HCT116 (cell line): ENCODE data around the gene ETF1. TPM values are rescaled to one million over a fixed set of nuclear protein-coding genes. Genes with fewer than 3 reads are reported as not detected.

ENCODE experiments used
- ATAC-seq: fragments of 200-7000 bp; cut with Tn5 transposase; 2 replicates; pipeline ENCODE4 v1.9.1; 2020; ENCODE audit warnings: mild to moderate bottlenecking, moderate library complexity
- BruUV-seq: library from RNA; stranded (reverse); fragments of 400-500 nt; replicated peaks from 2 replicates; lab custom pipeline; 2021; lab: Mats Ljungman, UMichigan
- CTCF ChIA-PET: fragments of 300-600 bp; sonication (Branson Sonifier 250); formaldehyde crosslinking; loops from one replicate; lab custom pipeline; 2021; ENCODE audit warnings: antibody characterized with exemption; lab: Charles Lee
- POLR2A ChIA-PET: fragments of 300-600, 350-600 bp; sonication (Branson Sonifier 250); formaldehyde crosslinking; loops from one replicate; lab custom pipeline; 2021; ENCODE audit warnings: antibody characterized with exemption; lab: Charles Lee
- RAD21 ChIA-PET, 2 experiments: fragments of 300-600 bp; sonication (Branson Sonifier 250); formaldehyde crosslinking; loops; one replicate each; lab custom pipeline; 2023; ENCODE audit warnings: low total read pairs in 2 of 2; ENCODE audit not compliant: uncharacterized antibody in 2 of 2, unreplicated experiment in 2 of 2, low non-redundant PET in 1 of 2; lab: Charles Lee
- DNase-seq: peaks from one replicate; pipeline ENCODE4 v3.0.0-alpha.2; 2010; ENCODE audit warnings: low read depth, low spot score
- H2AFZ ChIP-seq: fragments of 200-600 bp; shearing (Covaris generic), sonication (generic); 2 replicates; pipeline ENCODE4 v1.6.1; 2017; ENCODE audit warnings: low read depth, mixed run types, mixed read lengths, antibody characterized with exemption, low read length; ENCODE audit not compliant: poor library complexity, severe bottlenecking
- H3K27ac ChIP-seq: 2 replicates; pipeline ENCODE4 v1.5.1; 2012; ENCODE audit warnings: low read depth, low read length
- H3K27me3 ChIP-seq: fragments of 200-600 bp; sonication (generic); 2 replicates; pipeline ENCODE4 v1.6.1; 2016; ENCODE audit warnings: mixed run types, low read length, mixed read lengths; ENCODE audit not compliant: insufficient read depth
- H3K36me3 ChIP-seq, 2 experiments: fragments of 200-500 bp in 1 of 2; fragments of 200-600 bp in 1 of 2; sonication (Bioruptor generic) in 1 of 2; sonication (generic) in 1 of 2; 2 replicates each; pipeline versions ENCODE4 v1.5.1 to v1.6.1; 2014 to 2016; ENCODE audit warnings: low read length in 2 of 2, inconsistent platforms in 1 of 2, mixed read lengths in 1 of 2, mixed run types in 1 of 2; ENCODE audit not compliant: insufficient read depth in 2 of 2, control insufficient read depth in 1 of 2
- H3K4me1 ChIP-seq, 2 experiments: fragments of 200-600 bp in 1 of 2; sonication (generic) in 1 of 2; 2 replicates each; pipeline versions ENCODE4 v1.5.1 to v1.6.1; 2012 to 2017; ENCODE audit warnings: low read length in 2 of 2, inconsistent platforms in 1 of 2, mild to moderate bottlenecking in 1 of 2, mixed read lengths in 1 of 2, mixed run types in 1 of 2, moderate library complexity in 1 of 2; ENCODE audit not compliant: insufficient read depth in 2 of 2, control insufficient read depth in 1 of 2
- H3K4me2 ChIP-seq: fragments of 200-600 bp; sonication (generic); 2 replicates; pipeline ENCODE4 v1.6.1; 2017; ENCODE audit warnings: mixed run types, low read length, mixed read lengths
- H3K4me3 ChIP-seq, 2 experiments: fragments of 200-600 bp in 1 of 2; sonication (generic) in 1 of 2; replicated peaks in 1 of 2; 2 replicates each; pipeline ENCODE4 v1.5.1; 2011 to 2016; ENCODE audit warnings: low read length in 2 of 2, control low read depth in 1 of 2, low read depth in 1 of 2, mild to moderate bottlenecking in 1 of 2, mixed read lengths in 1 of 2, mixed run types in 1 of 2
- H3K79me2 ChIP-seq: fragments of 200-600 bp; sonication (generic); 2 replicates; pipeline ENCODE4 v1.6.1; 2017; ENCODE audit warnings: mild to moderate bottlenecking, mixed run types, low read length, moderate library complexity, mixed read lengths; ENCODE audit not compliant: insufficient read depth
- H3K9ac ChIP-seq: fragments of 200-600 bp; sonication (generic); 2 replicates; pipeline ENCODE4 v1.6.1; 2016; ENCODE audit warnings: low read length, mixed read lengths
- H3K9me2 ChIP-seq: fragments of 200-600 bp; sonication (generic), shearing (Covaris generic); 2 replicates; pipeline ENCODE4 v1.6.1; 2017; ENCODE audit warnings: mixed run types, mild to moderate bottlenecking, moderate library complexity; ENCODE audit not compliant: insufficient read depth
- H3K9me3 ChIP-seq, 2 experiments: fragments of 200-500 bp in 1 of 2; fragments of 200-600 bp in 1 of 2; sonication (Bioruptor generic) in 1 of 2; sonication (generic) in 1 of 2; 2 replicates each; pipeline ENCODE4 v1.6.1; 2014 to 2017; ENCODE audit warnings: low read length in 2 of 2, mixed read lengths in 2 of 2, inconsistent platforms in 1 of 2, low read depth in 1 of 2, mild to moderate bottlenecking in 1 of 2, mixed run types in 1 of 2, moderate library complexity in 1 of 2; ENCODE audit not compliant: control insufficient read depth in 1 of 2, insufficient read depth in 1 of 2
- H4K20me1 ChIP-seq: fragments of 200-600 bp; sonication (generic), shearing (Covaris generic); 2 replicates; pipeline ENCODE4 v1.6.1; 2017; ENCODE audit warnings: mixed run types, mild to moderate bottlenecking, moderate library complexity; ENCODE audit not compliant: insufficient read depth
- CEBPB ChIP-seq: IDR thresholded peaks from 2 replicates; pipeline ENCODE4 v1.6.1; 2012; ENCODE audit warnings: low read depth
- EZH2phosphoT487 ChIP-seq: fragments of 200-600 bp; IDR thresholded peaks from 2 replicates; pipeline ENCODE4 v1.6.1; 2018; ENCODE audit warnings: antibody characterized with exemption, borderline replicate concordance
- FOSL1 ChIP-seq: IDR thresholded peaks from 2 replicates; pipeline ENCODE4 v1.6.1; 2012; ENCODE audit warnings: low read depth
- SP1 ChIP-seq: IDR thresholded peaks from 2 replicates; pipeline ENCODE4 v1.6.1; 2012; ENCODE audit warnings: low read depth
- SRF ChIP-seq: IDR thresholded peaks from 2 replicates; pipeline ENCODE4 v1.6.1; 2012; ENCODE audit warnings: low read depth
- YY1 ChIP-seq: IDR thresholded peaks from 2 replicates; pipeline ENCODE4 v1.6.1; 2011; ENCODE audit warnings: low read length, low read depth, moderate library complexity, mild to moderate bottlenecking; ENCODE audit not compliant: insufficient replicate concordance; ENCODE audit errors: extremely low read depth
- ZFX ChIP-seq: fragments of 450-650 bp; IDR thresholded peaks from 2 replicates; pipeline ENCODE4 v1.6.1; 2017
- ZNF274 ChIP-seq: fragments of 200-500 bp; sonication (Bioruptor generic); IDR thresholded peaks from 2 replicates; pipeline ENCODE4 v1.6.1; 2014; ENCODE audit warnings: mild to moderate bottlenecking, low read depth, low read length, inconsistent platforms
- intact Hi-C: fragments of 100-400 bp; cut with micrococcal nuclease; formaldehyde crosslinking; loops from 2 replicates; pipeline ENCODE4 v1.10.0; 2022
- total RNA-seq: library from RNA; stranded (reverse); gene quantifications from one replicate; pipeline ENCODE4 v1.2.1, GENCODE V29; 2021; ENCODE audit not compliant: unreplicated experiment
- TF ChIP-seq, protein P1 (sequence below): IDR thresholded peaks from 2 replicates; pipeline ENCODE4 v1.6.1; 2012
- TF ChIP-seq, protein P2 (sequence below): IDR thresholded peaks from 2 replicates; pipeline ENCODE4 v1.6.1; 2011; ENCODE audit warnings: mild to moderate bottlenecking, low read length, moderate library complexity; ENCODE audit not compliant: insufficient replicate concordance; ENCODE audit errors: extremely low read depth
- TF ChIP-seq, protein P3 (sequence below): IDR thresholded peaks from 2 replicates; pipeline ENCODE4 v1.6.1; 2012; ENCODE audit warnings: low read depth

Gene ETF1
- total RNA-seq, 1 experiment from 2014 or later, result 178 TPM

DNA sequence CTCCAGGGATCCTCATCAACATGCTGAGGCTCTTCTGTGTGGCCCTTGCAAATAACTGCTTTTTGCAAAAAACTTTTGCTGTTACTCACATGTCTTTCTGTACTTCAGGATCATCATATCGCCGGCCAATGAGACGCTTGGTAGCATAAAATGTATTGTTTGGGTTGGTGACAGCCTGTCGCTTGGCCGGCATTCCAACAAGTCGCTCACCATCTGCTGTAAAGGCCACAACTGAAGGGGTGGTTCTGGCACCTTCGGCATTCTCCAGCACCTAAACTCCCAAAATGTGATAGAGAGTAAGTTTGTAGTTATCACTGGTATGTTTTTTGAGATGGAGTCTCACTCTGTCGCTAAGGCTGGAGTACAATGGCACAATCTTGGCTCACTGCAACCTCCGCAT, 27.8 kb upstream of the ETF1 start:
- Histone ChIP-seq H3K4me1 (peaks cover 5 to 17% of the 10 kb centered on the region in 2 experiments; a peak in 3 of 4 replicates), H3K9me2 (no peaks in the 10 kb centered on the region), H4K20me1 (peaks cover 13% of the 10 kb centered on the region; the same call in 1 of the 2 replicates), H3K4me2 (no peak overlapping the region), H2AFZ (no peak overlapping the region), H3K79me2 (peaks cover 95% of the 10 kb centered on the region), H3K27ac (no peak overlapping the region), H3K36me3 (peaks cover 70 to 76% of the 10 kb centered on the region in 2 experiments), H3K9me3 (no peaks in the 10 kb centered on the region), H3K27me3 (no peaks in the 10 kb centered on the region), H3K9ac (no peak overlapping the region), H3K4me3 (no peak overlapping the region)
- ChIA-PET RAD21 (no interaction called here), POLR2A (interaction anchor here (0.7 kb wide), 1 partner anchor 156 kb away, joined by 4 read pairs; no protein-coding TSS in a partner anchor), CTCF (no interaction called here)
- intact Hi-C loops, result no loop called here
- TF ChIP-seq, protein P1, sequence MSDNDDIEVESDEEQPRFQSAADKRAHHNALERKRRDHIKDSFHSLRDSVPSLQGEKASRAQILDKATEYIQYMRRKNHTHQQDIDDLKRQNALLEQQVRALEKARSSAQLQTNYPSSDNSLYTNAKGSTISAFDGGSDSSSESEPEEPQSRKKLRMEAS, result no peak
- TF ChIP-seq ZNF274, result no peak
- no peak for TF ChIP-seq ZFX
- no peak for TF ChIP-seq CEBPB
- no peak for TF ChIP-seq SP1
- TF ChIP-seq EZH2phosphoT487, result no peak
- no peak for TF ChIP-seq FOSL1
- TF ChIP-seq, protein P2, sequence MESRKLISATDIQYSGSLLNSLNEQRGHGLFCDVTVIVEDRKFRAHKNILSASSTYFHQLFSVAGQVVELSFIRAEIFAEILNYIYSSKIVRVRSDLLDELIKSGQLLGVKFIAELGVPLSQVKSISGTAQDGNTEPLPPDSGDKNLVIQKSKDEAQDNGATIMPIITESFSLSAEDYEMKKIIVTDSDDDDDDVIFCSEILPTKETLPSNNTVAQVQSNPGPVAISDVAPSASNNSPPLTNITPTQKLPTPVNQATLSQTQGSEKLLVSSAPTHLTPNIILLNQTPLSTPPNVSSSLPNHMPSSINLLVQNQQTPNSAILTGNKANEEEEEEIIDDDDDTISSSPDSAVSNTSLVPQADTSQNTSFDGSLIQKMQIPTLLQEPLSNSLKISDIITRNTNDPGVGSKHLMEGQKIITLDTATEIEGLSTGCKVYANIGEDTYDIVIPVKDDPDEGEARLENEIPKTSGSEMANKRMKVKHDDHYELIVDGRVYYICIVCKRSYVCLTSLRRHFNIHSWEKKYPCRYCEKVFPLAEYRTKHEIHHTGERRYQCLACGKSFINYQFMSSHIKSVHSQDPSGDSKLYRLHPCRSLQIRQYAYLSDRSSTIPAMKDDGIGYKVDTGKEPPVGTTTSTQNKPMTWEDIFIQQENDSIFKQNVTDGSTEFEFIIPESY, result no peak
- TF ChIP-seq SRF, result no peak
- TF ChIP-seq, protein P3, sequence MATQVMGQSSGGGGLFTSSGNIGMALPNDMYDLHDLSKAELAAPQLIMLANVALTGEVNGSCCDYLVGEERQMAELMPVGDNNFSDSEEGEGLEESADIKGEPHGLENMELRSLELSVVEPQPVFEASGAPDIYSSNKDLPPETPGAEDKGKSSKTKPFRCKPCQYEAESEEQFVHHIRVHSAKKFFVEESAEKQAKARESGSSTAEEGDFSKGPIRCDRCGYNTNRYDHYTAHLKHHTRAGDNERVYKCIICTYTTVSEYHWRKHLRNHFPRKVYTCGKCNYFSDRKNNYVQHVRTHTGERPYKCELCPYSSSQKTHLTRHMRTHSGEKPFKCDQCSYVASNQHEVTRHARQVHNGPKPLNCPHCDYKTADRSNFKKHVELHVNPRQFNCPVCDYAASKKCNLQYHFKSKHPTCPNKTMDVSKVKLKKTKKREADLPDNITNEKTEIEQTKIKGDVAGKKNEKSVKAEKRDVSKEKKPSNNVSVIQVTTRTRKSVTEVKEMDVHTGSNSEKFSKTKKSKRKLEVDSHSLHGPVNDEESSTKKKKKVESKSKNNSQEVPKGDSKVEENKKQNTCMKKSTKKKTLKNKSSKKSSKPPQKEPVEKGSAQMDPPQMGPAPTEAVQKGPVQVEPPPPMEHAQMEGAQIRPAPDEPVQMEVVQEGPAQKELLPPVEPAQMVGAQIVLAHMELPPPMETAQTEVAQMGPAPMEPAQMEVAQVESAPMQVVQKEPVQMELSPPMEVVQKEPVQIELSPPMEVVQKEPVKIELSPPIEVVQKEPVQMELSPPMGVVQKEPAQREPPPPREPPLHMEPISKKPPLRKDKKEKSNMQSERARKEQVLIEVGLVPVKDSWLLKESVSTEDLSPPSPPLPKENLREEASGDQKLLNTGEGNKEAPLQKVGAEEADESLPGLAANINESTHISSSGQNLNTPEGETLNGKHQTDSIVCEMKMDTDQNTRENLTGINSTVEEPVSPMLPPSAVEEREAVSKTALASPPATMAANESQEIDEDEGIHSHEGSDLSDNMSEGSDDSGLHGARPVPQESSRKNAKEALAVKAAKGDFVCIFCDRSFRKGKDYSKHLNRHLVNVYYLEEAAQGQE, result no peak
- TF ChIP-seq YY1, result no peak
- DNase-seq (no peak), ATAC-seq (no peak)
- no TSS peak for BruUV-seq
